ENCODE results near the gene C1orf210. TPM values are rescaled to one million over a fixed set of nuclear protein-coding genes. Genes with fewer than 3 reads are reported as not detected.

C1orf210 gene
- total and polyA plus RNA-seq, 2 donors (not counting 1 experiment from before 2014, with no cell fraction given), result not detected

DNA sequence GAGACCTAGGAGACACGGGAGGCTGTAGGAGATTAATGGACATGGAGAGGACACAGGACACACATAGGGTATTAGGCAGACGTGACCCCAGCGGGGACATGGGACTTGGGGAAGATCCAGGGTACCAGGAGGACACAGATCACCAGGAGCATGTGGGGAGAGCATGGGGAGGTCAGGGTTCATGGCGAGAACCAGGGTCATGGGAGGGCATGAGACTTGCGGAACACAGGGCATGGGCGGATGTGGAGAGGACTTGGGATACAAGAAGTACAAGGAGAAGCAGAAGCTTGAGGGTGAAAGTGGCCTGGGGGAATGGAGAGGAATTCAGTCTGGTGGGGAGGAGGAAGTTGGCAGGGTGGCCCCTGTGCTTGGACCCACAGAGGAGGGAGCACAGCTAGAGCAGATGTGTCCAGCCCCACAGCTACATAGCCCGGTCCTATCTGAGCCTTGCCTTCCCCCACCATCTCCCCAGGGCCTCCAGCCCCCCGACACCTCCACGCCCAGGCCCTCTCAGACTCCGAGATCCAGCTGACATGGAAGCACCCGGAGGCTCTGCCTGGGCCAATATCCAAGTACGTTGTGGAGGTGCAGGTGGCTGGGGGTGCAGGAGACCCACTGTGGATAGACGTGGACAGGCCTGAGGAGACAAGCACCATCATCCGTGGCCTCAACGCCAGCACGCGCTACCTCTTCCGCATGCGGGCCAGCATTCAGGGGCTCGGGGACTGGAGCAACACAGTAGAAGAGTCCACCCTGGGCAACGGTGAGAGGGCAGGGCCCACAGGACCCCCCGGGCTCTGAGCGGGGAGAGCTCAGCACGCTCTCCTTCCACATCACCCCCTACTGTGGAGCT lies 27.5 kb upstream of the C1orf210 start:
- Mint-ChIP-seq H3K9me3 (ENCODE audit: insufficient read depth) (no peaks in the 10 kb centered on the region), H3K27me3 (no peaks in the 10 kb centered on the region), H3K27ac (no peak overlapping the region), H3K4me1 (no peaks in the 10 kb centered on the region), H3K4me3 (no peak overlapping the region)
- WGBS (ENCODE audit: insufficient coverage), result 94% methylated on average over 21 of the region's 24 CpGs
- Histone ChIP-seq H3K79me2 (ENCODE audit: control insufficient read depth, insufficient read depth, low read length) (no peaks in the 10 kb centered on the region), H3K4me1 (ENCODE audit: control insufficient read depth in 2 of 2, insufficient read depth in 2 of 2, low read length in 2 of 2) (no peaks in the 10 kb centered on the region), H3K27ac (ENCODE audit: low read length in 2 of 2) (no peak overlapping the region), H3K9me3 (ENCODE audit: control extremely low read depth in 1 of 3, control insufficient read depth in 2 of 3, insufficient read depth in 1 of 3, low read length in 2 of 3) (no peaks in the 10 kb centered on the region), H3K27me3 (replicated peaks in 1 of 4; ENCODE audit: control extremely low read depth in 1 of 4, control insufficient read depth in 3 of 4, insufficient read depth in 4 of 4, low read length in 3 of 4) (no peaks in the 10 kb centered on the region), H3K9ac (ENCODE audit: low read length) (no peak overlapping the region), H2AFZ (ENCODE audit: insufficient read depth, low read depth, low read length, poor library complexity, severe bottlenecking) (no peak overlapping the region), H3K4me2 (replicated peaks; ENCODE audit: low read depth, low read length, poor library complexity, severe bottlenecking) (no peak overlapping the region), H3K36me3 (replicated peaks in 1 of 2; ENCODE audit: control extremely low read depth in 1 of 2, control insufficient read depth in 1 of 2, extremely low read depth in 1 of 2, insufficient read depth in 2 of 2, low read length in 1 of 2) (no peaks in the 10 kb centered on the region), H4K20me1 (ENCODE audit: control insufficient read depth, insufficient read depth, low read length, poor library complexity, severe bottlenecking) (no peaks in the 10 kb centered on the region), H3K4me3 (ENCODE audit: control extremely low read depth in 1 of 5, extremely low read depth in 1 of 5, insufficient read depth in 1 of 5, low read depth in 2 of 5, low read length in 4 of 5) (no peak overlapping the region)
- TF ChIP-seq, protein P1, sequence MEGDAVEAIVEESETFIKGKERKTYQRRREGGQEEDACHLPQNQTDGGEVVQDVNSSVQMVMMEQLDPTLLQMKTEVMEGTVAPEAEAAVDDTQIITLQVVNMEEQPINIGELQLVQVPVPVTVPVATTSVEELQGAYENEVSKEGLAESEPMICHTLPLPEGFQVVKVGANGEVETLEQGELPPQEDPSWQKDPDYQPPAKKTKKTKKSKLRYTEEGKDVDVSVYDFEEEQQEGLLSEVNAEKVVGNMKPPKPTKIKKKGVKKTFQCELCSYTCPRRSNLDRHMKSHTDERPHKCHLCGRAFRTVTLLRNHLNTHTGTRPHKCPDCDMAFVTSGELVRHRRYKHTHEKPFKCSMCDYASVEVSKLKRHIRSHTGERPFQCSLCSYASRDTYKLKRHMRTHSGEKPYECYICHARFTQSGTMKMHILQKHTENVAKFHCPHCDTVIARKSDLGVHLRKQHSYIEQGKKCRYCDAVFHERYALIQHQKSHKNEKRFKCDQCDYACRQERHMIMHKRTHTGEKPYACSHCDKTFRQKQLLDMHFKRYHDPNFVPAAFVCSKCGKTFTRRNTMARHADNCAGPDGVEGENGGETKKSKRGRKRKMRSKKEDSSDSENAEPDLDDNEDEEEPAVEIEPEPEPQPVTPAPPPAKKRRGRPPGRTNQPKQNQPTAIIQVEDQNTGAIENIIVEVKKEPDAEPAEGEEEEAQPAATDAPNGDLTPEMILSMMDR (IDR thresholded peaks at IDR 0.05), result no peak
- no peak for TF ChIP-seq EZH2 (IDR thresholded peaks at IDR 0.05; ENCODE audit: borderline replicate concordance, insufficient read depth, low read depth, low read length, poor library complexity, severe bottlenecking)
- POLR2A ChIA-PET, result no interaction called here
- CTCF ChIA-PET, result no interaction called here
- intact Hi-C loops (cut with micrococcal nuclease), result no loop called here
- ATAC-seq (ENCODE audit: low read depth), result no peak
- no peak for DNase-seq

GRCh38 chr1:43312212-43312623 lies 26.8 kb upstream of the C1orf210 start:
- Mint-ChIP-seq H3K4me3 (no peak overlapping the region), H3K27ac (no peak overlapping the region), H3K9me3 (ENCODE audit: insufficient read depth) (no peaks in the 10 kb centered on the region), H3K4me1 (no peaks in the 10 kb centered on the region), H3K27me3 (no peaks in the 10 kb centered on the region)
- no peak overlapping the region for H3K9ac ChIP-seq (ENCODE audit: low read length)
- H3K4me2 ChIP-seq (replicated peaks; ENCODE audit: low read depth, low read length, poor library complexity, severe bottlenecking), result no peak overlapping the region
- H3K4me1 ChIP-seq (ENCODE audit: control insufficient read depth in 2 of 2, insufficient read depth in 2 of 2, low read length in 2 of 2), result no peaks in the 10 kb centered on the region
- no peaks in the 10 kb centered on the region for H3K79me2 ChIP-seq (ENCODE audit: control insufficient read depth, insufficient read depth, low read length)
- TF ChIP-seq, protein P1 (IDR thresholded peaks at IDR 0.05), result no peak
- TF ChIP-seq EZH2 (IDR thresholded peaks at IDR 0.05; ENCODE audit: borderline replicate concordance, insufficient read depth, low read depth, low read length, poor library complexity, severe bottlenecking), result no peak
- ATAC-seq (ENCODE audit: low read depth) (no peak), DNase-seq (no peak)
- CTCF ChIA-PET, result no interaction called here
- no peak overlapping the region for H3K27ac ChIP-seq (ENCODE audit: low read length in 2 of 2)
- no peak overlapping the region for H2AFZ ChIP-seq (ENCODE audit: insufficient read depth, low read depth, low read length, poor library complexity, severe bottlenecking)
- H3K36me3 ChIP-seq (replicated peaks in 1 of 2; ENCODE audit: control extremely low read depth in 1 of 2, control insufficient read depth in 1 of 2, extremely low read depth in 1 of 2, insufficient read depth in 2 of 2, low read length in 1 of 2), result no peaks in the 10 kb centered on the region
- no peaks in the 10 kb centered on the region for H4K20me1 ChIP-seq (ENCODE audit: control insufficient read depth, insufficient read depth, low read length, poor library complexity, severe bottlenecking)
- H3K9me3 ChIP-seq (ENCODE audit: control extremely low read depth in 1 of 3, control insufficient read depth in 2 of 3, insufficient read depth in 1 of 3, low read length in 2 of 3), result no peaks in the 10 kb centered on the region
- no peaks in the 10 kb centered on the region for H3K27me3 ChIP-seq (replicated peaks in 1 of 4; ENCODE audit: control extremely low read depth in 1 of 4, control insufficient read depth in 3 of 4, insufficient read depth in 4 of 4, low read length in 3 of 4)
- no peak overlapping the region for H3K4me3 ChIP-seq (ENCODE audit: control extremely low read depth in 1 of 5, extremely low read depth in 1 of 5, insufficient read depth in 1 of 5, low read depth in 2 of 5, low read length in 4 of 5)
- POLR2A ChIA-PET, result no interaction called here
- 93% methylated on average over 17 of the region's 19 CpGs for WGBS (ENCODE audit: insufficient coverage)
- intact Hi-C loops (cut with micrococcal nuclease), result no loop called here
